ENCODE data around the gene SLC4A4.

SLC4A4 gene

GRCh38 chr4:71296945-71297344 is 41.9 kb upstream of the SLC4A4 start:
- TF ChIP-seq CTCF (IDR thresholded peaks at IDR 0.05; ENCODE audit: insufficient read depth, low read length, poor library complexity, severe bottlenecking) = no peak
- no peaks in the 10 kb centered on the region for H3K36me3 ChIP-seq (ENCODE audit: control insufficient read depth, insufficient read depth, low read length)
- no peaks in the 10 kb centered on the region; the same call in 1 of the 2 replicates for H3K27me3 ChIP-seq (replicated peaks; ENCODE audit: control insufficient read depth, insufficient read depth, low read length)
- H3K4me3 ChIP-seq (replicated peaks; ENCODE audit: low read depth, low read length) = no peak overlapping the region
- DNase-seq (ENCODE audit: extremely low read depth, insufficient read length) = no peak

GRCh38 chr4:71300362-71300761 is 38.5 kb upstream of the SLC4A4 start:
- H3K27me3 ChIP-seq (replicated peaks; ENCODE audit: control insufficient read depth, insufficient read depth, low read length) = no peaks in the 10 kb centered on the region; the same call in 1 of the 2 replicates
- H3K4me3 ChIP-seq (replicated peaks; ENCODE audit: low read depth, low read length) = no peak overlapping the region
- TF ChIP-seq CTCF (IDR thresholded peaks at IDR 0.05; ENCODE audit: insufficient read depth, low read length, poor library complexity, severe bottlenecking) = no peak
- no peak for DNase-seq (ENCODE audit: extremely low read depth, insufficient read length)
- no peaks in the 10 kb centered on the region for H3K36me3 ChIP-seq (ENCODE audit: control insufficient read depth, insufficient read depth, low read length)

- Histone ChIP-seq H3K4me3 (replicated peaks; ENCODE audit: low read depth, low read length) (no peak overlapping the region), H3K36me3 (ENCODE audit: control insufficient read depth, insufficient read depth, low read length) (no peaks in the 10 kb centered on the region), H3K27me3 (replicated peaks; ENCODE audit: control insufficient read depth, insufficient read depth, low read length) (no peaks in the 10 kb centered on the region; the same call in 1 of the 2 replicates)
- no peak for DNase-seq (ENCODE audit: extremely low read depth, insufficient read length)
- no peak for TF ChIP-seq CTCF (IDR thresholded peaks at IDR 0.05; ENCODE audit: insufficient read depth, low read length, poor library complexity, severe bottlenecking)
Measured at GRCh38 chr4:71300964-71301363, 37.9 kb upstream of the SLC4A4 start.

GRCh38 chr4:71303287-71303686 is 35.5 kb upstream of the SLC4A4 start:
- Histone ChIP-seq H3K27me3 (replicated peaks; ENCODE audit: control insufficient read depth, insufficient read depth, low read length) (no peaks in the 10 kb centered on the region; the same call in 1 of the 2 replicates), H3K4me3 (replicated peaks; ENCODE audit: low read depth, low read length) (no peak overlapping the region), H3K36me3 (ENCODE audit: control insufficient read depth, insufficient read depth, low read length) (no peaks in the 10 kb centered on the region)
- TF ChIP-seq CTCF (IDR thresholded peaks at IDR 0.05; ENCODE audit: insufficient read depth, low read length, poor library complexity, severe bottlenecking) = no peak
- no peak for DNase-seq (ENCODE audit: extremely low read depth, insufficient read length)

- H3K27me3 ChIP-seq (replicated peaks; ENCODE audit: control insufficient read depth, insufficient read depth, low read length) = no peaks in the 10 kb centered on the region; the same call in 1 of the 2 replicates
Measured at GRCh38 chr4:71303850-71304249, 35.0 kb upstream of the SLC4A4 start.

More at GRCh38 chr4:71303850-71304249, 35.0 kb upstream of the SLC4A4 start:
- TF ChIP-seq CTCF (IDR thresholded peaks at IDR 0.05; ENCODE audit: insufficient read depth, low read length, poor library complexity, severe bottlenecking) = no peak
- DNase-seq (ENCODE audit: extremely low read depth, insufficient read length) = no peak
- H3K36me3 ChIP-seq (ENCODE audit: control insufficient read depth, insufficient read depth, low read length) = no peaks in the 10 kb centered on the region
- no peak overlapping the region for H3K4me3 ChIP-seq (replicated peaks; ENCODE audit: low read depth, low read length)
